ENCODE measurements around the gene KDM8. TPM values are rescaled to one million over a fixed set of nuclear protein-coding genes. Genes with fewer than 3 reads are reported as not detected.

The KDM8 gene
- polyA plus RNA-seq, 1 of the 3 experiments (the other 2 are of a cell fraction) = 3.3 TPM

- POLR2A ChIA-PET = no interaction called here
These were observed 55.0 kb downstream of the KDM8 start for GRCh38 chr16:27258241-27258734.

GRCh38 chr16:27259710-27260109 is 56.4 kb downstream of the KDM8 start:
- H3K4me1 ChIP-seq (ENCODE audit: control insufficient read depth in 1 of 2, insufficient read depth in 2 of 2, low read depth in 1 of 2, low read length in 1 of 2) = peaks cover 0 to 4% of the 10 kb centered on the region in 2 experiments; a peak in 1 of 4 replicates
- peaks cover 14% of the 10 kb centered on the region; the same call in 1 of the 2 replicates for H3K79me2 ChIP-seq (ENCODE audit: insufficient read depth)
- WGBS (ENCODE audit: low lambda C conversion rate) = 88% methylated on average over 4 of the region's 4 CpGs
- H3K36me3 ChIP-seq (replicated peaks in 1 of 2; ENCODE audit: control insufficient read depth in 1 of 2, insufficient read depth in 2 of 2, low read length in 1 of 2) = peaks cover 8 to 19% of the 10 kb centered on the region in 2 experiments
- H3K9ac ChIP-seq = no peak overlapping the region
- no peaks in the 10 kb centered on the region for H4K20me1 ChIP-seq (ENCODE audit: insufficient read depth)
- H3K9me3 ChIP-seq = no peaks in the 10 kb centered on the region
- no peak overlapping the region for H2AFZ ChIP-seq (ENCODE audit: low read depth)
- H3K4me2 ChIP-seq = no peak overlapping the region
- no peak for DNase-seq
- no peak overlapping the region for H3K27ac ChIP-seq (ENCODE audit: low read depth in 2 of 2, low read length in 1 of 2)
- no peaks in the 10 kb centered on the region for H3K27me3 ChIP-seq (ENCODE audit: insufficient read depth)
- no peak overlapping the region for H3K4me3 ChIP-seq (ENCODE audit: low read depth in 2 of 2, low read length in 1 of 2)
- CTCF ChIA-PET = no interaction called here
- TF ChIP-seq CHD2 (IDR thresholded peaks at IDR 0.05; ENCODE audit: low read length, partially characterized antibody) (no peak), GATA2 (CRISPR knock-in tag; IDR thresholded peaks at IDR 0.05) (no peak), SMC3 (IDR thresholded peaks at IDR 0.05; ENCODE audit: low read depth, low read length) (no peak)
- POLR2A ChIA-PET = interaction anchor here (0.7 kb wide), 1 partner anchor 466 kb away, joined by 3 read pairs; no protein-coding TSS in a partner anchor
- no peaks in the 10 kb centered on the region for H3F3A ChIP-seq (replicated peaks; ENCODE audit: insufficient read depth)
- H3K9me2 ChIP-seq = no peaks in the 10 kb centered on the region

More at GRCh38 chr16:27258241-27258734, 55.0 kb downstream of the KDM8 start:
- Histone ChIP-seq H3K4me1 (ENCODE audit: control insufficient read depth in 1 of 2, insufficient read depth in 2 of 2, low read depth in 1 of 2, low read length in 1 of 2) (peaks cover 0 to 13% of the 10 kb centered on the region in 2 experiments; a peak in 2 of 4 replicates), H3K9me3 (no peaks in the 10 kb centered on the region), H3K9me2 (no peaks in the 10 kb centered on the region), H3K9ac (no peak overlapping the region), H3K36me3 (replicated peaks in 1 of 2; ENCODE audit: control insufficient read depth in 1 of 2, insufficient read depth in 2 of 2, low read length in 1 of 2) (peaks cover 8 to 19% of the 10 kb centered on the region in 2 experiments), H3K4me3 (ENCODE audit: low read depth in 2 of 2, low read length in 1 of 2) (no peak overlapping the region), H3K79me2 (ENCODE audit: insufficient read depth) (peaks cover 14% of the 10 kb centered on the region; the same call in 1 of the 2 replicates), H4K20me1 (ENCODE audit: insufficient read depth) (no peaks in the 10 kb centered on the region), H2AFZ (ENCODE audit: low read depth) (no peak overlapping the region), H3F3A (replicated peaks; ENCODE audit: insufficient read depth) (peaks cover 12% of the 10 kb centered on the region), H3K27ac (ENCODE audit: low read depth in 2 of 2, low read length in 1 of 2) (no peak overlapping the region), H3K27me3 (ENCODE audit: insufficient read depth) (no peaks in the 10 kb centered on the region), H3K4me2 (no peak overlapping the region)
- TF ChIP-seq YY1 (IDR thresholded peaks at IDR 0.05; ENCODE audit: low read depth) (no peak), NRF1 (IDR thresholded peaks at IDR 0.05; ENCODE audit: low read depth, low read length) (no peak), RCOR1 (IDR thresholded peaks at IDR 0.05; ENCODE audit: low read length) (no peak), IRF3 (IDR thresholded peaks at IDR 0.05; ENCODE audit: low read depth, low read length) (no peak), SIN3A (IDR thresholded peaks at IDR 0.05; ENCODE audit: borderline replicate concordance, low read depth, low read length) (no peak), FOSL2 (IDR thresholded peaks at IDR 0.05; ENCODE audit: borderline replicate concordance, low read depth) (no peak), PBX3 (IDR thresholded peaks at IDR 0.05) (no peak), TAF1 (IDR thresholded peaks at IDR 0.05; ENCODE audit: borderline replicate concordance, low read depth, low read length) (no peak), MXI1 (IDR thresholded peaks at IDR 0.05; ENCODE audit: low read depth, low read length) (no peak)
- CTCF ChIA-PET = interaction anchor here (1.3 to 2.1 kb wide), 3 partner anchors 8 to 23 kb away, joined by 3 to 6 read pairs (median 5); no protein-coding TSS in a partner anchor
- WGBS (ENCODE audit: low lambda C conversion rate) = 94% methylated on average over 3 of the region's 3 CpGs
- DNase-seq = no peak
